Prostate gland (tissue), 1 donor: ENCODE results near the gene ENTPD3.

Experiments
- POLR2A ChIP-seq: fragments of 450-650 bp; IDR thresholded peaks from one replicate; pipeline ENCODE4 v1.6.1; 2016; ENCODE audit warnings: antibody characterized with exemption, mild to moderate bottlenecking
- POLR2AphosphoS5 ChIP-seq: sonication (generic); formaldehyde crosslinking; IDR thresholded peaks from one replicate; pipeline ENCODE4 v1.6.1; 2017; ENCODE audit warnings: antibody characterized with exemption

DNA sequence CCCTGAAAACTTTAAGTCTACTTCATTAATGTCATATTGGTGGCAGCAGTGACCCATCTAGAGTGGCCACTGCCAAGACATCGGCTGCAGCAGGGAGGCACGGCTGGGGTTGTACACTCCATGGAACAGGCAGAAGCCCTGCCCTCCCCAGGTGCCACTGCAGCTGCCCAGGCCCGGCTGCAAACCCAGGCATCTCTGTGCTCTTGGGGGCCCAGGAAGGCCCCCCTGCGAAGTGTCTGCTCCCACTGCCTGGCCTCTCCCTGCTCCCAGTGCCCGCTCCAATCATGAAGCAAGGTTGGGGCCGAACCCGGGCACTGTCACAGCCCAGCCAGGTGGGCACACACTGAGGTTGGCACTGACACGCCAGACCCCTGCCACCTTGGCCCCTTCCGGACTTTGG lies 58.1 kb downstream of the ENTPD3 start:
- no peak for TF ChIP-seq POLR2AphosphoS5
- TF ChIP-seq POLR2A: no peak
